ENCODE data around the gene ZP4. TPM values are rescaled to one million over a fixed set of nuclear protein-coding genes. Genes with fewer than 3 reads are reported as not detected.

Gene ZP4
- total RNA-seq, 1 experiment from 2014 or later: not detected

GRCh38 chr1:237864338-237865244 lies 26.1 kb downstream of the ZP4 start:
- Mint-ChIP-seq H3K27ac (no peak overlapping the region), H3K4me3 (no peak overlapping the region)
- H2BK15ac ChIP-seq (ENCODE audit: low read depth, low read length): no peak overlapping the region

More at GRCh38 chr1:237864338-237865244, 26.1 kb downstream of the ZP4 start:
- H2BK120ac ChIP-seq (ENCODE audit: low read depth, low read length, poor library complexity, severe bottlenecking): no peak overlapping the region
- peaks cover 7% of the 10 kb centered on the region for H3K4me1 ChIP-seq (ENCODE audit: insufficient read depth, low read length)
- H3K27me3 Mint-ChIP-seq (ENCODE audit: low read depth): peaks cover 8% of the 10 kb centered on the region
- no peak overlapping the region for H3K18ac ChIP-seq (ENCODE audit: insufficient read length, low read depth, low read length)
- no peak overlapping the region for H2AFZ ChIP-seq (ENCODE audit: low read length)
- no peaks in the 10 kb centered on the region for H3K27me3 ChIP-seq (ENCODE audit: insufficient read depth, low read length)
- no peak overlapping the region for H3K23ac ChIP-seq (ENCODE audit: insufficient read length, low read depth, low read length)
- H3K4ac ChIP-seq (ENCODE audit: low read depth, low read length): no peak overlapping the region
- no peaks in the 10 kb centered on the region for H3K79me2 ChIP-seq (ENCODE audit: insufficient read depth, low read length)
- H2BK12ac ChIP-seq (ENCODE audit: insufficient read length, low read depth, low read length): no peak overlapping the region
- no peak overlapping the region for H3K4me2 ChIP-seq (ENCODE audit: insufficient read depth, insufficient read length, low read length)
- no peak overlapping the region for H2BK5ac ChIP-seq (ENCODE audit: insufficient read length, low read length)
- no peak overlapping the region for H2AK5ac ChIP-seq (ENCODE audit: insufficient read length, low read length)
- no peak overlapping the region for H3K27ac ChIP-seq (ENCODE audit: insufficient read length, low read depth, low read length)
- WGBS (ENCODE audit: extremely low coverage, insufficient read length, low lambda C conversion rate): no CpG with 5 or more reads among the region's 25 CpGs
- no peak overlapping the region for H3K14ac ChIP-seq (ENCODE audit: insufficient read depth, low read length)
- H3T11ph ChIP-seq (ENCODE audit: low read length): no peak overlapping the region
- no peak overlapping the region for H3K56ac ChIP-seq (ENCODE audit: insufficient read length, low read depth, low read length)
- TF ChIP-seq, protein P1, sequence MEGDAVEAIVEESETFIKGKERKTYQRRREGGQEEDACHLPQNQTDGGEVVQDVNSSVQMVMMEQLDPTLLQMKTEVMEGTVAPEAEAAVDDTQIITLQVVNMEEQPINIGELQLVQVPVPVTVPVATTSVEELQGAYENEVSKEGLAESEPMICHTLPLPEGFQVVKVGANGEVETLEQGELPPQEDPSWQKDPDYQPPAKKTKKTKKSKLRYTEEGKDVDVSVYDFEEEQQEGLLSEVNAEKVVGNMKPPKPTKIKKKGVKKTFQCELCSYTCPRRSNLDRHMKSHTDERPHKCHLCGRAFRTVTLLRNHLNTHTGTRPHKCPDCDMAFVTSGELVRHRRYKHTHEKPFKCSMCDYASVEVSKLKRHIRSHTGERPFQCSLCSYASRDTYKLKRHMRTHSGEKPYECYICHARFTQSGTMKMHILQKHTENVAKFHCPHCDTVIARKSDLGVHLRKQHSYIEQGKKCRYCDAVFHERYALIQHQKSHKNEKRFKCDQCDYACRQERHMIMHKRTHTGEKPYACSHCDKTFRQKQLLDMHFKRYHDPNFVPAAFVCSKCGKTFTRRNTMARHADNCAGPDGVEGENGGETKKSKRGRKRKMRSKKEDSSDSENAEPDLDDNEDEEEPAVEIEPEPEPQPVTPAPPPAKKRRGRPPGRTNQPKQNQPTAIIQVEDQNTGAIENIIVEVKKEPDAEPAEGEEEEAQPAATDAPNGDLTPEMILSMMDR (conservative IDR thresholded peaks at IDR 0.05): peak; percentile 98
- 0 out of 7 replicates have a peak, but pooled peaks cover 0 to 1% (median 0%) of the 10 kb centered on the region in 3 experiments for H3K36me3 Mint-ChIP-seq (ENCODE audit: insufficient read depth in 1 of 3, low read depth in 3 of 3)
- peak; percentile 81 for DNase-seq
- no peaks in the 10 kb centered on the region for H3K79me1 ChIP-seq (ENCODE audit: insufficient read depth, low read depth, low read length, poor library complexity, severe bottlenecking)
- H3K9ac ChIP-seq (ENCODE audit: extremely low read depth, insufficient read length, low read length): no peak overlapping the region
- H3K9me3 ChIP-seq (ENCODE audit: control insufficient read depth, low read depth, low read length): no peaks in the 10 kb centered on the region
- no peak overlapping the region for H4K5ac ChIP-seq (ENCODE audit: insufficient read length, low read depth, low read length)
- H3K9me3 Mint-ChIP-seq: no peaks in the 10 kb centered on the region
- H2BK20ac ChIP-seq (ENCODE audit: low read depth, low read length, poor library complexity, severe bottlenecking): no peak overlapping the region
- H3K4me1 Mint-ChIP-seq: peaks cover 22 to 23% of the 10 kb centered on the region in 2 experiments
- no peaks in the 10 kb centered on the region for H3K23me2 ChIP-seq (ENCODE audit: insufficient read length, low read depth, low read length, poor library complexity, severe bottlenecking)
- peaks cover 2% of the 10 kb centered on the region for H4K20me1 ChIP-seq (ENCODE audit: control insufficient read depth, insufficient read depth, insufficient read length)
- H4K91ac ChIP-seq (ENCODE audit: insufficient read length, low read depth, low read length): no peak overlapping the region
- H4K8ac ChIP-seq (replicated peaks; ENCODE audit: insufficient read length, low read depth, low read length): no peak overlapping the region

All from H9 (cell line).